Activated B cell treated with CpG ODN at 0.5 μM for 24 hours (primary cell): ENCODE results near the gene SULT1C2. TPM values are rescaled to one million over a fixed set of nuclear protein-coding genes. Genes with fewer than 3 reads are reported as not detected.
"Not testable (repeated sequence)": the region's sequence is repeated elsewhere in the genome, so short reads cannot be mapped to it uniquely, and the experiment has no call there.

Experiments
- ATAC-seq: fragments of 200-7000 bp; cut with Tn5 transposase; one replicate; pipeline ENCODE4 v1.10.0; 2021; ENCODE audit warnings: low read depth, mild to moderate bottlenecking, moderate library complexity
- CTCF ChIA-PET: fragments of 350-600 bp; sonication (Branson Sonifier 250); formaldehyde crosslinking; loops from one replicate; lab custom pipeline; 2021; ENCODE audit warnings: antibody characterized with exemption; lab: Charles Lee
- POLR2A ChIA-PET: fragments of 350-600 bp; sonication (Branson Sonifier 250); formaldehyde crosslinking; loops from one replicate; lab custom pipeline; 2021; ENCODE audit warnings: antibody characterized with exemption; lab: Charles Lee
- DNase-seq: peaks from one replicate; pipeline ENCODE4 v3.0.0; 2022
- H3K27ac Mint-ChIP-seq: one replicate; pipeline ENCODE4 v1.8.0; 2020; ENCODE audit warnings: mixed read lengths
- H3K27me3 Mint-ChIP-seq: one replicate; pipeline ENCODE4 v1.8.0; 2021; ENCODE audit warnings: mixed read lengths
- H3K36me3 Mint-ChIP-seq: one replicate; pipeline ENCODE4 v1.8.0; 2021; ENCODE audit warnings: low read depth, mixed read lengths
- H3K4me1 Mint-ChIP-seq: one replicate; pipeline ENCODE4 v1.8.0; 2021; ENCODE audit warnings: mixed read lengths
- H3K4me3 Mint-ChIP-seq: one replicate; pipeline ENCODE4 v1.8.0; 2020; ENCODE audit warnings: mild to moderate bottlenecking, mixed read lengths
- H3K9me3 Mint-ChIP-seq: one replicate; pipeline ENCODE4 v1.8.0; 2020; ENCODE audit warnings: mixed read lengths
- intact Hi-C: fragments of 100-400 bp; cut with micrococcal nuclease; formaldehyde crosslinking; loops from one replicate; pipeline ENCODE4 v1.15.1; 2024
- total RNA-seq: library from RNA; stranded (reverse); gene quantifications from 2 replicates; pipeline ENCODE4 v1.2.3, GENCODE V29; 2022
- TF ChIP-seq, protein P1 (sequence below): fragments of 200-600 bp; IDR thresholded peaks from one replicate; pipeline ENCODE4 v1.8.0; 2022; ENCODE audit warnings: antibody characterized with exemption, mild to moderate bottlenecking

SULT1C2 gene
- total RNA-seq, 1 donor from 2014 or later: not detected

DNA sequence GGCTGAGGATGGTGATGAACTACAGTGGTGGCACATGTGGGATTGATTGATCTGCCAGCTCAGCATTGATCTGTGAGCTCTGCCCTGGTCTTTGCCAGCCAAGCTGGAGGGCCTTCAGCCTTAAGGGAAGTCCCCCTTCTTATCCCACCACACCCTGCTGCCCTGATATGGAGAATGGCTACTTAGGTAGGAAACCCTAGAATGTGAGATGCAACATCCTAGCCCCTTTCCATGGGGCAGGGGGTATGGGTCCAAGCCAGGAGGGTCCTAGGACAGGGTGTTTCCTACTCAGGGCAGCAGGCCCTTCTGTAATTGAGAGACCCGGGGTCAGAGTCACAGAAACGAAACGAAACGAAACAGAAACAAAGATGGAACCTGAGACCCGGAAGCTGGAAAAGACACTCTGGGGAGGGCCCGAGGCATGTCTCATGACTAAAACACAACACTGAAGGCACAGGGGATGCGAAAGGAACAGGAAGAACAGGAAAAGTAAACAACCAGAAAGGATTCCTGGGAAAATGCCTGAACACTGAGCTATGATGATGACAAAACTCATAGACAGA, 16.9 kb upstream of the SULT1C2 start:
- H3K27me3 Mint-ChIP-seq: peaks cover 2% of the 10 kb centered on the region
- H3K27ac Mint-ChIP-seq: no peak overlapping the region
- no peak overlapping the region for H3K4me3 Mint-ChIP-seq
- ATAC-seq (no peak), DNase-seq (no peak)
- TF ChIP-seq, protein P1, sequence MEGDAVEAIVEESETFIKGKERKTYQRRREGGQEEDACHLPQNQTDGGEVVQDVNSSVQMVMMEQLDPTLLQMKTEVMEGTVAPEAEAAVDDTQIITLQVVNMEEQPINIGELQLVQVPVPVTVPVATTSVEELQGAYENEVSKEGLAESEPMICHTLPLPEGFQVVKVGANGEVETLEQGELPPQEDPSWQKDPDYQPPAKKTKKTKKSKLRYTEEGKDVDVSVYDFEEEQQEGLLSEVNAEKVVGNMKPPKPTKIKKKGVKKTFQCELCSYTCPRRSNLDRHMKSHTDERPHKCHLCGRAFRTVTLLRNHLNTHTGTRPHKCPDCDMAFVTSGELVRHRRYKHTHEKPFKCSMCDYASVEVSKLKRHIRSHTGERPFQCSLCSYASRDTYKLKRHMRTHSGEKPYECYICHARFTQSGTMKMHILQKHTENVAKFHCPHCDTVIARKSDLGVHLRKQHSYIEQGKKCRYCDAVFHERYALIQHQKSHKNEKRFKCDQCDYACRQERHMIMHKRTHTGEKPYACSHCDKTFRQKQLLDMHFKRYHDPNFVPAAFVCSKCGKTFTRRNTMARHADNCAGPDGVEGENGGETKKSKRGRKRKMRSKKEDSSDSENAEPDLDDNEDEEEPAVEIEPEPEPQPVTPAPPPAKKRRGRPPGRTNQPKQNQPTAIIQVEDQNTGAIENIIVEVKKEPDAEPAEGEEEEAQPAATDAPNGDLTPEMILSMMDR: no peak
- H3K9me3 Mint-ChIP-seq: peaks cover 3% of the 10 kb centered on the region
- CTCF ChIA-PET: no interaction called here
- no peaks in the 10 kb centered on the region for H3K4me1 Mint-ChIP-seq
- POLR2A ChIA-PET: no interaction called here
- H3K36me3 Mint-ChIP-seq: no peaks in the 10 kb centered on the region
- intact Hi-C loops: no loop called here

DNA sequence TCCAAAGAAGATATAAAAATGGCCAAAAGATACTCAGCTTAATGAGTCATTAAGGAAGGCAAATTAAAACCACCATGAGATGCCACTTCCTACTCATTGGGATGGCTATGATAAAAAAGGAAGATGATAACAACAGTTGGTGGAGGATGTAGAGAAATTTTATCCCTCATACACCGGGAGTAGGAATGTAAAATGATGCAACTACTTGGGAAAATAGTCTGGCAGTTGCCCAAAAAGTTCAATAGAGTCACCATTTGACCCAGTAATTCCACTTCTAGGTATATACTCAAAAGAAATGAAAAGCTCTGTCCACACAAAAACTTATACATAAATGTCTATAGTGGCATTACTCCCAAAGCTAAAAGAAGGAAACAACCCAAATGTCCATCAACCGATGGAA, 10.1 kb upstream of the SULT1C2 start:
- TF ChIP-seq, protein P1: no peak
- Mint-ChIP-seq H3K9me3 (peaks cover 3% of the 10 kb centered on the region), H3K27me3 (no peaks in the 10 kb centered on the region), H3K27ac (no peak overlapping the region), H3K36me3 (no peaks in the 10 kb centered on the region), H3K4me1 (no peaks in the 10 kb centered on the region), H3K4me3 (no peak overlapping the region)
- DNase-seq: no peak
- POLR2A ChIA-PET: no interaction called here
- CTCF ChIA-PET: no interaction called here
- no peak for ATAC-seq
- intact Hi-C loops: no loop called here

DNA sequence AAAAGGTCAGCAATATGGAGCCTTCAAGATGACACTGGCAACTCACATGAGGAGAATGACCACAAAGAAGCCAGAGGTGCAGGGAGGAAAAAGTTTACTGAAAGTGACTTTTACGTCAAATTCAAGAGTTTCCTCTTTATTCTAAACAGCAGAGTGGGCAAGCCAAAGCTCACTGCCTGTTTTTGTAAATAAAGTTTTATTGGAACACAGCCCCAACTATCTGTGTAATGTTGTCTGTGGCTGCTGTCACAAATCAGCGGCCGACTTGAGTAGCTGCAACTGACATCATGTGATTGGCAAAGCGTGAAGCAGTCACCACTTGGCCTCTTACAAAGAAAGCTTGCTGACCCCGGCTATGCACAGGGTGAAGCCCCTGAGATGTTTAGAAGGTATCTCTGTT, 9.2 kb upstream of the SULT1C2 start:
- no peaks in the 10 kb centered on the region for H3K4me1 Mint-ChIP-seq
- ATAC-seq (no peak), DNase-seq (no peak)
- H3K36me3 Mint-ChIP-seq: no peaks in the 10 kb centered on the region
- CTCF ChIA-PET: no interaction called here
- no peak overlapping the region for H3K27ac Mint-ChIP-seq
- TF ChIP-seq, protein P1: no peak
- peaks cover 3% of the 10 kb centered on the region for H3K9me3 Mint-ChIP-seq
- H3K4me3 Mint-ChIP-seq: no peak overlapping the region
- intact Hi-C loops: no loop called here
- no peaks in the 10 kb centered on the region for H3K27me3 Mint-ChIP-seq
- POLR2A ChIA-PET: no interaction called here

DNA sequence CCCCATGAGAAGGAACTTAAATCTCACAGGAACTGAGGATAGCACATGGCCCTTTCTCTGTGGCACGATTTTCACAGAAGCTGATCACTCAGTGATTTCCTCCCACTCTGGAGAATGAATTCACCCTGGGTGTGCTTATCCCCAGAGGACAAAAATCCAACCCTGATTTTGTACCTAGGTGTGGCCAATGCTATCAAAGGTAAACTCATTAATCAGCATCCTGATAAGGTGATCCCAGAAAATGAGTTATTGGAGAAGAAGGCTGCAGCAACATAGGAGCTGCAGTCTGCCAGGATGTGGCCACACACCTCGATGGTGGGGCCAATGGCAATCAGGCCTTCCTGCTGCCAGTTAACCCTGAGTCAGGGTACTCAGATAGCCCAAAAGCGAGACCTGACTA, 8.2 kb upstream of the SULT1C2 start:
- Mint-ChIP-seq H3K4me1 (no peaks in the 10 kb centered on the region), H3K27ac (no peak overlapping the region), H3K9me3 (no peaks in the 10 kb centered on the region), H3K4me3 (no peak overlapping the region), H3K27me3 (peaks cover 3% of the 10 kb centered on the region), H3K36me3 (no peaks in the 10 kb centered on the region)
- ATAC-seq: no peak
- TF ChIP-seq, protein P1: no peak
- intact Hi-C loops: no loop called here
- CTCF ChIA-PET: no interaction called here
- POLR2A ChIA-PET: no interaction called here
- DNase-seq: no peak

DNA sequence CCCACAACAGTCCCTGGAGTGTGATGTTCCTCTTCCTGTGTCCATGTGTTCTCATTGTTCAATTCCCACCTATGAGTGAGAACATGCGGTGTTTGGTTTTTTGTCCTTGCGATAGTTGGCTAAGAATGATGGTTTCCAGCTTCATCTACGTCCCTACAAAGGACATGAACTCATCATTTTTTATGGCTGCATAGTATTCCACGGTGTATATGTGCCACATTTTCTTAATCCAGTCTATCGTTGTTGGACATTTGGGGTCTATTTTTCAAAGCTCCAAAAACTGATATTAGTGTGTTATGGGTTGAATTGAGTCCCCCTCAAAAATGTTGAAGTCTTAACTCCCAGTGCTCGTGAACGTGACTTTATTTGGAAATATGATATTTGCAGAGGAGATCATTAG, 4.1 kb upstream of the SULT1C2 start:
- H3K36me3 Mint-ChIP-seq, CTCF ChIA-PET, DNase-seq, H3K9me3 Mint-ChIP-seq, H3K27ac Mint-ChIP-seq, ATAC-seq, H3K4me1 Mint-ChIP-seq, POLR2A ChIA-PET, H3K4me3 Mint-ChIP-seq, intact Hi-C loops, H3K27me3 Mint-ChIP-seq: not testable (repeated sequence)

DNA sequence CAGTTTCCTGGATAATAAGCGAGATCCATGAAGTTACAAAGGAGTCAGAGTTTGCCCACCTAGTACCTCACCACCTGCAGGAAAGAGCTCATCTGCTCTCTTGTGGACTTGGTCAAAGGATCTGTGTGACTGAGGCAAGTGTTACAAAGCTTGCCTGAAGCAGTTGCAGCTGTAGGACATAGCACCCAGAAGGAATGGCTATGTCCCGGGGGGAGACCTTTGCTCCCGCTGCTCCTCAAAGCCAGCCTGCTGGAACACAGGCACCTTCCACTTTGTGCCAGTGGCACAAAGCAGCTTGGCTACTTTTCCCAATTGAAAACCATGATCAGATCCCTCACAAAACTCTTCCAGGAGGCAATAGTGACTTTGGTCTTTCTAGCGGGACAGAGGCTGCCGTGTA, 3.1 kb upstream of the SULT1C2 start:
- Mint-ChIP-seq H3K4me3 (no peak overlapping the region), H3K36me3 (no peaks in the 10 kb centered on the region), H3K4me1 (no peaks in the 10 kb centered on the region), H3K9me3 (no peaks in the 10 kb centered on the region), H3K27me3 (peaks cover 3% of the 10 kb centered on the region), H3K27ac (no peak overlapping the region)
- CTCF ChIA-PET: no interaction called here
- DNase-seq (no peak), ATAC-seq (no peak)
- intact Hi-C loops: no loop called here
- POLR2A ChIA-PET: no interaction called here
- TF ChIP-seq, protein P1: no peak
